Measurements from ENCODE around the gene POLL. TPM values are rescaled to one million over a fixed set of nuclear protein-coding genes. Genes with fewer than 3 reads are reported as not detected.

POLL gene
- total RNA-seq, 1 donor from 2014 or later, result 8.7 TPM

DNA sequence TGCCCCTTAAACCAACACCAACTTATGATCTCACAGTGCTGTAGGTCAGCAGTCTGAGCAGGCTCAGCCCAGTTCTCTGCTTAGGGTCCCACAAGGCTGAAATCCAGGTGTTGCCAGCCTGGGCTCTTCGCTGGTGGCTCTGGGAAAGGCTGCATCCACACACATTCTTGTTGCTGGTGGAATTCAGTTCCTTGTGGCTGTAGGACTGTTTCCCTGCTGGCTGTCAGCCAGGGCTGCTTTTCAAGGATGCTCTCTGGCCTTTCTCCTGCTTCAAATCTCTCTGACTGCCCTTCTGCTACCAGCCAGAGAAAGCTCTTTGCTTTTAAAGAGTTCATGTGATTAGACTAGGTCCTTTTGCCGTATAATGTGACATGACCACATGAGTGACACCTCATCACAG lies 15.3 kb downstream of the POLL start:
- no peak overlapping the region for H3K4me3 ChIP-seq (ENCODE audit: low read depth, low read length)
- no peaks in the 10 kb centered on the region for H3K36me3 ChIP-seq (ENCODE audit: control insufficient read depth, insufficient read depth, low read length)
- DNase-seq (ENCODE audit: low read depth) (no peak), FAIRE-seq (no peak)
- peaks cover 3% of the 10 kb centered on the region for H3K27me3 ChIP-seq (ENCODE audit: control insufficient read depth, insufficient read depth, low read length)
- TF ChIP-seq, protein P1, sequence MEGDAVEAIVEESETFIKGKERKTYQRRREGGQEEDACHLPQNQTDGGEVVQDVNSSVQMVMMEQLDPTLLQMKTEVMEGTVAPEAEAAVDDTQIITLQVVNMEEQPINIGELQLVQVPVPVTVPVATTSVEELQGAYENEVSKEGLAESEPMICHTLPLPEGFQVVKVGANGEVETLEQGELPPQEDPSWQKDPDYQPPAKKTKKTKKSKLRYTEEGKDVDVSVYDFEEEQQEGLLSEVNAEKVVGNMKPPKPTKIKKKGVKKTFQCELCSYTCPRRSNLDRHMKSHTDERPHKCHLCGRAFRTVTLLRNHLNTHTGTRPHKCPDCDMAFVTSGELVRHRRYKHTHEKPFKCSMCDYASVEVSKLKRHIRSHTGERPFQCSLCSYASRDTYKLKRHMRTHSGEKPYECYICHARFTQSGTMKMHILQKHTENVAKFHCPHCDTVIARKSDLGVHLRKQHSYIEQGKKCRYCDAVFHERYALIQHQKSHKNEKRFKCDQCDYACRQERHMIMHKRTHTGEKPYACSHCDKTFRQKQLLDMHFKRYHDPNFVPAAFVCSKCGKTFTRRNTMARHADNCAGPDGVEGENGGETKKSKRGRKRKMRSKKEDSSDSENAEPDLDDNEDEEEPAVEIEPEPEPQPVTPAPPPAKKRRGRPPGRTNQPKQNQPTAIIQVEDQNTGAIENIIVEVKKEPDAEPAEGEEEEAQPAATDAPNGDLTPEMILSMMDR (IDR thresholded peaks at IDR 0.05; ENCODE audit: insufficient read depth, low read length, severe bottlenecking), result no peak

DNA sequence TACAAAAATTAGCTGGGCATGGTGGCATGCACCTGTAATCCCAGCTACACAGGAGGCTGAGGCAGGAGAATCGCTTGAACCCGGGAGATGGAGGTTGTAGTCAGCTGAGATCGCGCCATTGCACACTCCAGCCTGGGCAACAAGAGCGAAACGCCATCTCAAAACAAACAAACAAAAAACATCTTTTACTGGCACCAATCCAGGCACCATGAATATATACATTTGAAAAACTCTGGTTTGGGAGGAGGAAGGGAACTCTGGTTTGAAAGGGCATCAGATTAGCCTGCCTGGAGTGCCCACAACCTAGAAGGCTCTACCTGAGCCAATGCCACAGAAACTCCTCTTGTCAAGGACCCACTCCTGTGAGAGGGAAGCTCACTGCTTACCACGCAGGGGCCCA lies 15.9 kb downstream of the POLL start:
- H3K27me3 ChIP-seq (ENCODE audit: control insufficient read depth, insufficient read depth, low read length), result peaks cover 6% of the 10 kb centered on the region
- FAIRE-seq (no peak), DNase-seq (ENCODE audit: low read depth) (no peak)
- H3K4me3 ChIP-seq (ENCODE audit: low read depth, low read length), result no peak overlapping the region
- TF ChIP-seq, protein P1 (IDR thresholded peaks at IDR 0.05; ENCODE audit: insufficient read depth, low read length, severe bottlenecking), result no peak
- H3K36me3 ChIP-seq (ENCODE audit: control insufficient read depth, insufficient read depth, low read length), result no peaks in the 10 kb centered on the region

DNA sequence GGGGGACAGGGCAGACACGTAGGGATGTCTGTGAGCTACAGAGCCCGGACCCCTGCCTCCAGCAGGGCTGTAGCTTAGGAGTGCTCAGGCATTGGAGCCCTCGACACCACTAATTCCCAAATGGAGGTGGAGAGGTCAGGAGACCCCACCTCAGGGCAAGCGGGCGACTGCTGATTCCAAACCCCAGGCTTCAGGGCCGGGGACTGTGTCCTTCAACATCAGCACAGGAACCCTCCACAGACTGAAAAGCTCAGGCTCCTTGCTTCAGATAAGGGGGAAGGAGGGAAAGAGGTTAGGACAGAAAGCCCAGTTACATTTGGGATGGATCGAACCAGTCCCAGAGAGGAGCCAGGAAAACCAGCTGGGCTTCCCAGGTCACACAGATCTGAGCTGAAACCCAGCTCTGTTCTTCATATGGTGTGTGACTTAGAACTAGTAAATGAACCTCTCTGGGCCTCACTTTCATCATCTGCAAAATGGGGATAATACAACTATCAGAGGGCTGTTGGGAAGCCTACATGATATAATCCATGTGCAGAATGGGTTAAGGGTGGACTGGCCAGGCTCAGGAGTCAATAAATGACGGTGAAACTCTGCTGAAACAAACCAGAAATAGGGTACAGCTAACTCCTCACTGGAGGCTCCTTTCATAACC lies 16.7 kb downstream of the POLL start:
- peaks cover 10% of the 10 kb centered on the region for H3K27me3 ChIP-seq (ENCODE audit: control insufficient read depth, insufficient read depth, low read length)
- FAIRE-seq (no peak), DNase-seq (ENCODE audit: low read depth) (no peak)
- TF ChIP-seq, protein P1 (IDR thresholded peaks at IDR 0.05; ENCODE audit: insufficient read depth, low read length, severe bottlenecking), result no peak
- no peak overlapping the region for H3K4me3 ChIP-seq (ENCODE audit: low read depth, low read length)
- H3K36me3 ChIP-seq (ENCODE audit: control insufficient read depth, insufficient read depth, low read length), result no peaks in the 10 kb centered on the region

DNA sequence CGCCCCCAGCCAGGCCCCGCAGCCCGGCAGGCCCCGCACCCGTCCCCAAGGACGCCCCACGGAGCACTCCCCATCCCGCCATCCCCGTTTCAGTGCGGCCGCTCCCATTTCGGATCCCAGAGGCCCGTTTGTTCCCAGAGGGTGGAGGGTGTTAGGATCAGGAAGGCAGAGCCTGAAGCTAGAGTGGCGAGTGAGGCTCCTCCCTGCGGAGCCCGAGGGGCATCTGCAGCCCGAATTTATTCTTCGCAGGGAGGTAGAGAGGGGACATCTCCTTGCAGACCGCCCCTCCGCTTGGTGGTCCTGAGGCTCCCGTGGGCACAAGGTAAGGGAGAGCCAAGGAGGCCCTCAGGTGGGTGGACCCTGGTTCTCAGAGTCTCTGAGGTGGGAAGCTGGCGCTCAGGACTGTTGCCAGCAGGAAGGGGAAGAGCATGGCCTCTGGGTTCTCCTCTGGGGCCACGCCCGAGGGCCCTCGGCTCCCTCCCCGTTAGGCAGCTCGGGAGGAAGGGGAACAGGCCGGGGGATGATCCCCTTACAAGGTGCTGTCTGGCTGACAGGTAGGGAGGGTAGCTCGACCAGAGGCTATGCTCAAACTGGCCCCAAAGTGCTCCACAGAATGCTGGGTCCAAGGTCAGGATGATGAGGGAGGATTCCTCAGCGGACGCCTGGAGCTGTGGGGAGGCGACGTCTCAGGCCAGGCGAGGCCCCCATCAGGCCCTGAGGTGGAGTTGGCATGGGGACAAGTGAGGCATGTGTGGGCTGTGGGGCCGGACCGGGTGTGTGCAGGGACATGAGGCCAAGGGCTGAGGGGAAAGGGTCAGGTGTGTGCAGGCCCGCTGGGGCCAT lies 17.4 kb downstream of the POLL start:
- TF ChIP-seq, protein P1 (IDR thresholded peaks at IDR 0.05; ENCODE audit: insufficient read depth, low read length, severe bottlenecking), result no peak
- DNase-seq (ENCODE audit: low read depth) (no peak), FAIRE-seq (peak; percentile 66)
- peaks cover 14% of the 10 kb centered on the region for H3K27me3 ChIP-seq (ENCODE audit: control insufficient read depth, insufficient read depth, low read length)
- no peaks in the 10 kb centered on the region for H3K36me3 ChIP-seq (ENCODE audit: control insufficient read depth, insufficient read depth, low read length)
- peak overlapping the region; percentile 64 for H3K4me3 ChIP-seq (ENCODE audit: low read depth, low read length)

DNA sequence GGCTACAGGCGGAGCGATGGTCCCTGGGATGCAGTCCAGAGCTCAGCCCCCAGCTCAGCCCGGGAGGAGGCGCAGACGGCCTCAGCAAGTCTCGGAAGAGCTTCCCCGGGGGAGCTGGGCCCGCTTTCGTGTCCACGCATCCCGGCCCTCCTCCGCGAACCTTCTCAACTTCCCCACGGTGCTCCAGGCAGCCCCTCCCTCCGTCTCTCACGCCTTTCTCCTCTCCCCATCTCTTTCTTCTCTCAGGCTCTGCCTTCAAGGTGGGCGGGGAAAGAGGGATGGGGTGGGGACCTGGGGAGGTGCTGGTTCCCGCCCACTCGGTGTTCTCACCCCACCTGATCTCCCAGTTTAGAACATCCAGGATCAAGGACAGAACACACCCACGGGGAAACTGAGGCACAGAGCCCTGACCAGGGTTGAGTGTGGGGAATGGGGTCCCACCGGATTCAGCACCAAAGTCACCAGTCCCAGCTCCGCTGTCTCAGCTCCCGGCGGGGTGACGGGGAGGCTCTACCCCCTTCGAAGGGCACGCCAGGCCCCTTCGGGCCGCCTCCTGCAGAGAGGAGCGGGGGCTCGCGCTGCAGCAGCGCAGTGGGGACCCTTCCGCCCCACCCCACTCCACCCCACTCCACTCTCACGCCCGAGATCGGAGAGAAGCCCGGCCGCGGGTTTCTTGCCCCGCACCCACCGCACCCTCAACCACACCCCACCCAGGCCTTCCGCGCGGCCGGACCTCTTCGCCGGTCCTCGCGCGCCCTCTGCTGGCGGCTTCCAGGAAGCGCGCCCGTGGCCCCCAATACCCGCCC lies 18.2 kb downstream of the POLL start:
- Histone ChIP-seq H3K27me3 (ENCODE audit: control insufficient read depth, insufficient read depth, low read length) (peaks cover 20% of the 10 kb centered on the region), H3K36me3 (ENCODE audit: control insufficient read depth, insufficient read depth, low read length) (no peaks in the 10 kb centered on the region), H3K4me3 (ENCODE audit: low read depth, low read length) (peak overlapping the region; percentile 64)
- TF ChIP-seq, protein P1 (IDR thresholded peaks at IDR 0.05; ENCODE audit: insufficient read depth, low read length, severe bottlenecking), result peak; percentile 82
- DNase-seq (ENCODE audit: low read depth) (peak; percentile 59), FAIRE-seq (no peak)

Measured in bronchial epithelial cell (primary cell).